GM12878 (cell line): ENCODE results near the gene NLE1. TPM values are rescaled to one million over a fixed set of nuclear protein-coding genes. Genes with fewer than 3 reads are reported as not detected.

Experiments used
- ASH2L ChIP-seq: fragments of 300-600, 200-600 bp; sonication (generic); IDR thresholded peaks from 2 replicates; pipeline ENCODE4 v1.6.1; 2017; ENCODE audit warnings: low read depth, mild to moderate bottlenecking, borderline replicate concordance
- ATF3 ChIP-seq: IDR thresholded peaks from 2 replicates; pipeline ENCODE4 v1.6.1; 2011; ENCODE audit warnings: low read depth, mild to moderate bottlenecking, low read length, moderate library complexity, borderline replicate concordance; ENCODE audit errors: extremely low read depth
- BACH1 ChIP-seq: fragments of 450-650 bp; IDR thresholded peaks from 2 replicates; pipeline ENCODE4 v1.6.1; 2017; ENCODE audit warnings: mild to moderate bottlenecking, borderline replicate concordance
- BHLHE40 ChIP-seq, 2 experiments: fragments of 450-650 bp in 1 of 2; IDR thresholded peaks; 2 replicates each; pipeline ENCODE4 v1.6.1; 2011 to 2017; ENCODE audit warnings: low read depth in 2 of 2, borderline replicate concordance in 1 of 2, improper control_type of control experiment in 1 of 2, low read length in 1 of 2, mild to moderate bottlenecking in 1 of 2
- ELK1 ChIP-seq: IDR thresholded peaks from 2 replicates; pipeline ENCODE4 v1.6.1; 2012; ENCODE audit warnings: low read depth, low read length, improper control_type of control experiment
- IKZF2 ChIP-seq, 2 experiments: fragments of 450-650 bp; IDR thresholded peaks; 2 replicates each; pipeline ENCODE4 v1.6.1; 2017; ENCODE audit warnings: mild to moderate bottlenecking in 2 of 2, moderate library complexity in 2 of 2
- KDM1A ChIP-seq: fragments of 200-600 bp; sonication (generic); IDR thresholded peaks from 2 replicates; pipeline ENCODE4 v1.6.1; 2016; ENCODE audit warnings: borderline replicate concordance
- KLF5 ChIP-seq: fragments of 450-650 bp; IDR thresholded peaks from 2 replicates; pipeline ENCODE4 v1.6.1; 2014; ENCODE audit warnings: mild to moderate bottlenecking; ENCODE audit not compliant: partially characterized antibody
- LARP7 ChIP-seq: fragments of 450-650 bp; IDR thresholded peaks from 2 replicates; pipeline ENCODE4 v1.6.1; 2017; ENCODE audit warnings: mild to moderate bottlenecking
- MEF2A ChIP-seq: IDR thresholded peaks from 2 replicates; pipeline ENCODE4 v1.6.1; 2011; ENCODE audit warnings: low read depth, mild to moderate bottlenecking, low read length, moderate library complexity; ENCODE audit not compliant: insufficient read depth
- MEF2B ChIP-seq: fragments of 450-650 bp; IDR thresholded peaks from 2 replicates; pipeline ENCODE4 v1.6.1; 2018; ENCODE audit warnings: mild to moderate bottlenecking, moderate library complexity; ENCODE audit not compliant: partially characterized antibody, poor library complexity, severe bottlenecking
- NBN ChIP-seq: fragments of 450-650 bp; IDR thresholded peaks from 2 replicates; pipeline ENCODE4 v1.6.1; 2016
- NR2C1 ChIP-seq: fragments of 450-650 bp; IDR thresholded peaks from 2 replicates; pipeline ENCODE4 v1.6.1; 2017; ENCODE audit warnings: antibody characterized with exemption, mild to moderate bottlenecking, moderate library complexity
- NR2C2 ChIP-seq: IDR thresholded peaks from 2 replicates; pipeline ENCODE4 v1.6.1; 2011; ENCODE audit warnings: borderline replicate concordance, low read depth; ENCODE audit not compliant: control insufficient read depth, insufficient read length
- PAX5 ChIP-seq: IDR thresholded peaks from 2 replicates; pipeline ENCODE4 v1.6.1; 2011; ENCODE audit warnings: low read depth, low read length, borderline replicate concordance
- POLR2A ChIP-seq: IDR thresholded peaks from 2 replicates; pipeline ENCODE4 v1.6.1; 2011; ENCODE audit warnings: low read depth, mild to moderate bottlenecking, low read length
- POLR2AphosphoS2 ChIP-seq: IDR thresholded peaks from 2 replicates; pipeline ENCODE4 v1.6.1; 2011; ENCODE audit warnings: low read depth, mild to moderate bottlenecking, low read length, improper control_type of control experiment, moderate library complexity
- RCOR1 ChIP-seq: conservative IDR thresholded peaks from 2 replicates; pipeline ENCODE4 v1.6.1; 2012; ENCODE audit warnings: low read depth, low read length, improper control_type of control experiment
- RFX5 ChIP-seq: IDR thresholded peaks from 2 replicates; pipeline ENCODE4 v1.6.1; 2011; ENCODE audit warnings: low read depth, low read length, improper control_type of control experiment
- RUNX3 ChIP-seq: IDR thresholded peaks from 2 replicates; pipeline ENCODE4 v1.6.1; 2012; ENCODE audit warnings: low read length, inconsistent platforms
- SIX5 ChIP-seq: IDR thresholded peaks from 2 replicates; pipeline ENCODE4 v1.6.1; 2011; ENCODE audit warnings: mild to moderate bottlenecking, low read depth, low read length, moderate library complexity; ENCODE audit not compliant: severe bottlenecking
- SMARCA5 ChIP-seq: fragments of 450-650 bp; IDR thresholded peaks from 2 replicates; pipeline ENCODE4 v1.6.1; 2017; ENCODE audit warnings: mild to moderate bottlenecking
- SPI1 ChIP-seq: IDR thresholded peaks from 2 replicates; pipeline ENCODE4 v1.6.1; 2011; ENCODE audit warnings: low read depth, mild to moderate bottlenecking, low read length, moderate library complexity, borderline replicate concordance; ENCODE audit not compliant: insufficient read depth
- STAT3 ChIP-seq: IDR thresholded peaks from 2 replicates; pipeline ENCODE4 v1.6.1; 2011; ENCODE audit warnings: low read depth, low read length, improper control_type of control experiment
- SUPT20H ChIP-seq: IDR thresholded peaks from 2 replicates; pipeline ENCODE4 v1.6.1; 2011; ENCODE audit warnings: low read depth, mild to moderate bottlenecking, low read length, moderate library complexity, borderline replicate concordance; ENCODE audit not compliant: control insufficient read depth
- TAF1 ChIP-seq: IDR thresholded peaks from 2 replicates; pipeline ENCODE4 v1.6.1; 2011; ENCODE audit warnings: mild to moderate bottlenecking, low read depth, low read length, borderline replicate concordance
- TARDBP ChIP-seq: IDR thresholded peaks from 2 replicates; pipeline ENCODE4 v1.6.1; 2016; ENCODE audit warnings: borderline replicate concordance
- TCF3 ChIP-seq: IDR thresholded peaks from 2 replicates; pipeline ENCODE4 v1.6.1; 2012; ENCODE audit warnings: low read depth, mild to moderate bottlenecking, low read length, borderline replicate concordance; ENCODE audit not compliant: insufficient read depth
- YY1 ChIP-seq: IDR thresholded peaks from 2 replicates; pipeline ENCODE4 v1.6.1; 2011; ENCODE audit warnings: low read depth, mild to moderate bottlenecking, low read length
- ZNF217 ChIP-seq: fragments of 450-650 bp; IDR thresholded peaks from 2 replicates; pipeline ENCODE4 v1.6.1; 2017; ENCODE audit warnings: antibody characterized with exemption, mild to moderate bottlenecking
- ZNF274 ChIP-seq: IDR thresholded peaks from one replicate; pipeline ENCODE4 v1.8.0; 2011; ENCODE audit not compliant: insufficient read length, insufficient read depth
- polyA plus RNA-seq, 11 experiments: library from polyadenylated mRNA; depleted of rRNA in 4 of 11; unstranded in 6 of 11; stranded (reverse) in 5 of 11; fragments of >200 nt; fragmentation: Nextera tagmentation in 4 of 11; fragmentation: Illumina TruSeq in 1 of 11; extraction: Ambion mirVana in 4 of 11; extraction: Trizol in 1 of 11; gene quantifications; 1 replicate in 1 of 11; 2 replicates in 10 of 11; pipeline versions ENCODE4 v1.2.1 to v1.2.3, GENCODE V29; 2011 to 2016; ENCODE audit warnings: inconsistent platforms in 2 of 11, missing spikeins in 2 of 11, low read depth in 1 of 11
- total RNA-seq, 4 experiments: library from RNA; depleted of rRNA in 3 of 4; stranded (reverse); fragments of >200 nt in 3 of 4; fragmentation: Illumina TruSeq in 1 of 4; extraction: Trizol in 1 of 4; gene quantifications; 2 replicates each; pipeline versions ENCODE4 v1.2.1 to v1.2.3, GENCODE V29; 2013 to 2021
- TF ChIP-seq, protein P1 (sequence below): fragments of 450-650 bp; IDR thresholded peaks from 2 replicates; pipeline ENCODE4 v1.6.1; 2016; ENCODE audit warnings: mild to moderate bottlenecking

The NLE1 gene
- total and polyA plus RNA-seq, 10 of the 15 experiments (the other 5 are each of a cell fraction or from before 2014, with no cell fraction given), result 2.4 to 33.5 (median 17.6) TPM

DNA sequence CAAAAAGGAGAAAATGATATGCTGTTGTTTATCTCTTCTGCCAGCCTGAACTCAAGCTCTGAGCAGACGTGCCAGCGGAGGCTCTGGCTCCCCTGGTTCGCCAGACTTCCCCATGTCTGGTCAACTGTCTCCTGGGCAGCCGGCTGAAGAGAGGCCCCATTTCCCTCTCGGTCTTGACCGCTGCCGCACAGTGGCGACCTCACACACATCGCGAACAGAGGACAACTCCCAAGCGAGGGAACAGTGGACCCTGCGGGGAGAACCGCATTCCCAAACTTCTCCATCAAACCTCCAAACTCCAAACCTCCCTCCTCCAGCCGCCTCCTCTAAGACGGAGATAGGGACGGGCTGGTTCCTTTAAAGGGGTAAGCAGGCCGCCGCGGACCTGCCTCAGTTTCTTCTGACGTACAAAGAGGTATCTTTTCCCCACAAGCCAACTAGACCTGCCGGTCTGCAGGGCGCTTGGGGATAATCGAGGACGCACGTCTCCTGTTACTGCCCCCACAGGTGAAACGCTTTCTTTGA is 53.7 kb downstream of the NLE1 start (continued):
- no peak for TF ChIP-seq ELK1
- no peak for TF ChIP-seq NR2C1
- TF ChIP-seq RFX5, result 0 out of 2 replicates have a peak, but pooled peaks have one; percentile 54
- TF ChIP-seq, protein P1, sequence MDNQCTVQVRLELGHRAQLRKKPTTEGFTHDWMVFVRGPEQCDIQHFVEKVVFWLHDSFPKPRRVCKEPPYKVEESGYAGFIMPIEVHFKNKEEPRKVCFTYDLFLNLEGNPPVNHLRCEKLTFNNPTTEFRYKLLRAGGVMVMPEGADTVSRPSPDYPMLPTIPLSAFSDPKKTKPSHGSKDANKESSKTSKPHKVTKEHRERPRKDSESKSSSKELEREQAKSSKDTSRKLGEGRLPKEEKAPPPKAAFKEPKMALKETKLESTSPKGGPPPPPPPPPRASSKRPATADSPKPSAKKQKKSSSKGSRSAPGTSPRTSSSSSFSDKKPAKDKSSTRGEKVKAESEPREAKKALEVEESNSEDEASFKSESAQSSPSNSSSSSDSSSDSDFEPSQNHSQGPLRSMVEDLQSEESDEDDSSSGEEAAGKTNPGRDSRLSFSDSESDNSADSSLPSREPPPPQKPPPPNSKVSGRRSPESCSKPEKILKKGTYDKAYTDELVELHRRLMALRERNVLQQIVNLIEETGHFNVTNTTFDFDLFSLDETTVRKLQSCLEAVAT, result peak; percentile 90
- TF ChIP-seq BHLHE40 (IDR thresholded peaks at IDR 0.05; ENCODE audit: borderline replicate concordance in 1 of 2, low read depth in 2 of 2, low read length in 1 of 2), result 0 out of 4 replicates have a peak, but pooled peaks of 1 of the 2 experiments have one; percentile 31
- no peak for TF ChIP-seq MEF2B
- no peak for TF ChIP-seq TARDBP
- no peak for TF ChIP-seq LARP7
- no peak for TF ChIP-seq ZNF274
- TF ChIP-seq RCOR1, result no peak
- no peak for TF ChIP-seq ZNF217
- peak; percentile 81 for TF ChIP-seq POLR2A
- TF ChIP-seq NR2C2, result no peak
- no peak for TF ChIP-seq MEF2A
- no peak for TF ChIP-seq STAT3
- no peak for TF ChIP-seq KDM1A
- TF ChIP-seq POLR2AphosphoS2, result no peak; the same call in none of the 2 replicates
- TF ChIP-seq NBN, result peak; percentile 84
- TF ChIP-seq TAF1, result 0 out of 2 replicates have a peak, but pooled peaks have one; percentile 50
- no peak for TF ChIP-seq RUNX3
- peak; percentile 4 for TF ChIP-seq KLF5
- TF ChIP-seq SPI1, result no peak
- no peak for TF ChIP-seq SIX5
- no peak for TF ChIP-seq TCF3
- TF ChIP-seq SUPT20H, result no peak
- no peak for TF ChIP-seq SMARCA5
- TF ChIP-seq PAX5, result no peak
- no peak for TF ChIP-seq BACH1
- TF ChIP-seq ATF3, result no peak
- TF ChIP-seq ASH2L, result no peak
- peak; percentile 75 to 82 for TF ChIP-seq IKZF2 (IDR thresholded peaks at IDR 0.05)
- peak; percentile 42; the same call in 1 of the 2 replicates for TF ChIP-seq YY1
